ENCODE data around the gene SSTR4.

DNA sequence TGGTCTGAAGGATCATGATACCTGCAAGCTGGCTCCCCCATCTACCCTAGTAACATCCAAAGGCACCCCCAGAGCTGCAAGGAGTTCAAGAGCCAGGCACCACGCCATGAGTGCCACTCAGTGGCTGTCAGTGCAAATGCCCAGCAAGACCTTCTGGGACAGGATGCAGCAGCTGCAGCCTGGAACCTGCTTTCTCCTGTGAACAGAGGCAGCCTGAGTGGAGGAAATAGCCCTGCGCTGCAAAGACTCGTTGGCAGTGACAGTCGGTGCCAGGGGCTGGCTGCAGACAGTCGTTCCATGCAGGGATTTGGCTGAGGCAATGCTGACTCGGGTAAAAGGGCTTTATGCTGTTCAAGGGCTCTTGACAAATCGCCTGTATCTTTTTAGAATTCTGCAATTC, 15.7 kb upstream of the SSTR4 start:
- no peak for TF ChIP-seq ZNF8 (CRISPR knock-in tag; IDR thresholded peaks at IDR 0.05)
- TF ChIP-seq, protein P1, sequence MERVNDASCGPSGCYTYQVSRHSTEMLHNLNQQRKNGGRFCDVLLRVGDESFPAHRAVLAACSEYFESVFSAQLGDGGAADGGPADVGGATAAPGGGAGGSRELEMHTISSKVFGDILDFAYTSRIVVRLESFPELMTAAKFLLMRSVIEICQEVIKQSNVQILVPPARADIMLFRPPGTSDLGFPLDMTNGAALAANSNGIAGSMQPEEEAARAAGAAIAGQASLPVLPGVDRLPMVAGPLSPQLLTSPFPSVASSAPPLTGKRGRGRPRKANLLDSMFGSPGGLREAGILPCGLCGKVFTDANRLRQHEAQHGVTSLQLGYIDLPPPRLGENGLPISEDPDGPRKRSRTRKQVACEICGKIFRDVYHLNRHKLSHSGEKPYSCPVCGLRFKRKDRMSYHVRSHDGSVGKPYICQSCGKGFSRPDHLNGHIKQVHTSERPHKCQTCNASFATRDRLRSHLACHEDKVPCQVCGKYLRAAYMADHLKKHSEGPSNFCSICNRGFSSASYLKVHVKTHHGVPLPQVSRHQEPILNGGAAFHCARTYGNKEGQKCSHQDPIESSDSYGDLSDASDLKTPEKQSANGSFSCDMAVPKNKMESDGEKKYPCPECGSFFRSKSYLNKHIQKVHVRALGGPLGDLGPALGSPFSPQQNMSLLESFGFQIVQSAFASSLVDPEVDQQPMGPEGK (CRISPR knock-in tag; IDR thresholded peaks at IDR 0.05; ENCODE audit: borderline replicate concordance), result no peak
- TF ChIP-seq TCF4 (CRISPR knock-in tag; IDR thresholded peaks at IDR 0.05; ENCODE audit: borderline replicate concordance), result no peak
- no peak for TF ChIP-seq ZFP30 (CRISPR knock-in tag; IDR thresholded peaks at IDR 0.05)
- TF ChIP-seq, protein P2, sequence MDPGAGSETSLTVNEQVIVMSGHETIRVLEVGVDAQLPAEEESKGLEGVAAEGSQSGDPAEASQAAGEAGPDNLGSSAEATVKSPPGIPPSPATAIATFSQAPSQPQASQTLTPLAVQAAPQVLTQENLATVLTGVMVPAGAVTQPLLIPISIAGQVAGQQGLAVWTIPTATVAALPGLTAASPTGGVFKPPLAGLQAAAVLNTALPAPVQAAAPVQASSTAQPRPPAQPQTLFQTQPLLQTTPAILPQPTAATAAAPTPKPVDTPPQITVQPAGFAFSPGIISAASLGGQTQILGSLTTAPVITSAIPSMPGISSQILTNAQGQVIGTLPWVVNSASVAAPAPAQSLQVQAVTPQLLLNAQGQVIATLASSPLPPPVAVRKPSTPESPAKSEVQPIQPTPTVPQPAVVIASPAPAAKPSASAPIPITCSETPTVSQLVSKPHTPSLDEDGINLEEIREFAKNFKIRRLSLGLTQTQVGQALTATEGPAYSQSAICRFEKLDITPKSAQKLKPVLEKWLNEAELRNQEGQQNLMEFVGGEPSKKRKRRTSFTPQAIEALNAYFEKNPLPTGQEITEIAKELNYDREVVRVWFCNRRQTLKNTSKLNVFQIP (CRISPR knock-in tag; IDR thresholded peaks at IDR 0.05; ENCODE audit: borderline replicate concordance, low read depth), result no peak
- TF ChIP-seq RARB (CRISPR knock-in tag; IDR thresholded peaks at IDR 0.05), result no peak
- TF ChIP-seq ISL1 (CRISPR knock-in tag; IDR thresholded peaks at IDR 0.05), result no peak
